GM12873 (cell line): ENCODE results near the gene SPO11.
A peak's percentile ranks its signal among the peaks of the same experiment; 100 is the strongest.

ENCODE experiments used
- CTCF ChIP-seq: IDR thresholded peaks from 2 replicates; pipeline ENCODE4 v1.5.1; 2012; ENCODE audit warnings: low read depth, mild to moderate bottlenecking, moderate library complexity, low read length, control low read depth; ENCODE audit not compliant: insufficient read depth; ENCODE audit errors: missing control alignments

The SPO11 gene

GRCh38 chr20:57329608-57330221 lies at the start of gene SPO11:
TSS of gene SPO11 (plus strand) at chr20:57329803. CDS start at chr20:57329868, 65 bp downstream.
- peak; percentile 37 for TF ChIP-seq CTCF

- no peak for TF ChIP-seq CTCF
Observed at GRCh38 chr20:57280221-57280620, 49.4 kb upstream of the SPO11 start.

- no peak for TF ChIP-seq CTCF
Observed at GRCh38 chr20:57281900-57282299, 47.7 kb upstream of the SPO11 start.

- no peak for TF ChIP-seq CTCF
Observed at GRCh38 chr20:57282670-57283361, 46.8 kb upstream of the SPO11 start.

GRCh38 chr20:57283860-57284259 lies 45.7 kb upstream of the SPO11 start:
- TF ChIP-seq CTCF = no peak

- no peak for TF ChIP-seq CTCF
Observed at GRCh38 chr20:57287007-57287880, 42.4 kb upstream of the SPO11 start.

GRCh38 chr20:57287901-57288300 lies 41.7 kb upstream of the SPO11 start:
- no peak for TF ChIP-seq CTCF
